ENCODE results near the gene RNF181. TPM values are rescaled to one million over a fixed set of nuclear protein-coding genes. Genes with fewer than 3 reads are reported as not detected.

RNF181 gene
- polyA plus RNA-seq, 1 donor (not counting 4 experiments of a cell fraction or from before 2014, with no cell fraction given): 264 TPM

- Histone ChIP-seq H3K36me3 (ENCODE audit: control insufficient read depth in 2 of 2, extremely low read depth in 1 of 2, insufficient read depth in 2 of 2, low read length in 2 of 2) (peaks cover 15 to 24% of the 10 kb centered on the region in 2 experiments), H3K79me2 (ENCODE audit: control insufficient read depth, insufficient read depth, low read length) (peaks cover 20% of the 10 kb centered on the region), H3K4me1 (ENCODE audit: control insufficient read depth, extremely low read depth, insufficient read depth, low read length) (peaks cover 23% of the 10 kb centered on the region), H4K20me1 (ENCODE audit: control insufficient read depth, extremely low read depth, insufficient read depth, low read length) (no peaks in the 10 kb centered on the region), H3K4me2 (ENCODE audit: control insufficient read depth, extremely low read depth, insufficient read depth, low read depth, low read length) (peak overlapping the region; percentile 99), H3K27ac (ENCODE audit: control insufficient read depth, insufficient read depth, low read length) (peak overlapping the region; percentile 64), H3K9me1 (ENCODE audit: control insufficient read depth, extremely low read depth, insufficient read depth, low read length) (no peaks in the 10 kb centered on the region), H3K9me3 (ENCODE audit: control insufficient read depth, low read depth, low read length) (no peaks in the 10 kb centered on the region), H3K27me3 (ENCODE audit: control insufficient read depth, extremely low read depth, insufficient read depth, low read length) (no peaks in the 10 kb centered on the region), H2AFZ (ENCODE audit: control insufficient read depth, low read length) (no peak overlapping the region), H3K9ac (ENCODE audit: control insufficient read depth, extremely low read depth, insufficient read depth, low read length) (peak overlapping the region; percentile 74), H3K4me3 (ENCODE audit: control insufficient read depth in 2 of 3, extremely low read depth in 1 of 3, insufficient read depth in 2 of 3, low read depth in 1 of 3, low read length in 3 of 3) (peak overlapping the region; percentile 74 to 94 (median 94))
- TF ChIP-seq EZH2 (IDR thresholded peaks at IDR 0.05; ENCODE audit: low read length) (no peak), CTCF (optimal IDR thresholded peaks at IDR 0.05 in 1 of 3, IDR thresholded peaks at IDR 0.05 in 1 of 3, conservative IDR thresholded peaks at IDR 0.05 in 1 of 3; ENCODE audit: extremely low read depth in 1 of 3, insufficient read depth in 2 of 3, low read length in 3 of 3) (no peak)
- DNase-seq (ENCODE audit: low read depth, low spot score) (no peak), FAIRE-seq (no peak)
- dilution Hi-C loops (cut with MboI; ENCODE audit: extremely low pct_ligation_motif_present, low sequenced_read_pairs): no loop called here
Observed at GRCh38 chr2:85579266-85579935, 16.1 kb upstream of the RNF181 start.

GRCh38 chr2:85580206-85580605, 15.3 kb upstream of the RNF181 start:
- Histone ChIP-seq H3K9me1 (ENCODE audit: control insufficient read depth, extremely low read depth, insufficient read depth, low read length) (no peaks in the 10 kb centered on the region), H3K79me2 (ENCODE audit: control insufficient read depth, insufficient read depth, low read length) (peaks cover 20% of the 10 kb centered on the region), H3K36me3 (ENCODE audit: control insufficient read depth in 2 of 2, extremely low read depth in 1 of 2, insufficient read depth in 2 of 2, low read length in 2 of 2) (peaks cover 15 to 24% of the 10 kb centered on the region in 2 experiments), H4K20me1 (ENCODE audit: control insufficient read depth, extremely low read depth, insufficient read depth, low read length) (no peaks in the 10 kb centered on the region), H3K9me3 (ENCODE audit: control insufficient read depth, low read depth, low read length) (no peaks in the 10 kb centered on the region), H3K4me1 (ENCODE audit: control insufficient read depth, extremely low read depth, insufficient read depth, low read length) (peaks cover 31% of the 10 kb centered on the region), H3K27ac (ENCODE audit: control insufficient read depth, insufficient read depth, low read length) (no peak overlapping the region), H3K4me2 (ENCODE audit: control insufficient read depth, extremely low read depth, insufficient read depth, low read depth, low read length) (no peak overlapping the region), H3K27me3 (ENCODE audit: control insufficient read depth, extremely low read depth, insufficient read depth, low read length) (no peaks in the 10 kb centered on the region), H3K9ac (ENCODE audit: control insufficient read depth, extremely low read depth, insufficient read depth, low read length) (no peak overlapping the region), H2AFZ (ENCODE audit: control insufficient read depth, low read length) (no peak overlapping the region), H3K4me3 (ENCODE audit: control insufficient read depth in 2 of 3, extremely low read depth in 1 of 3, insufficient read depth in 2 of 3, low read depth in 1 of 3, low read length in 3 of 3) (no peak overlapping the region)
- DNase-seq (ENCODE audit: low read depth, low spot score): no peak
- no peak for TF ChIP-seq EZH2 (IDR thresholded peaks at IDR 0.05; ENCODE audit: low read length)
- TF ChIP-seq CTCF (optimal IDR thresholded peaks at IDR 0.05 in 1 of 3, IDR thresholded peaks at IDR 0.05 in 1 of 3, conservative IDR thresholded peaks at IDR 0.05 in 1 of 3; ENCODE audit: extremely low read depth in 1 of 3, insufficient read depth in 2 of 3, low read length in 3 of 3): no peak
- FAIRE-seq: no peak
- dilution Hi-C loops (cut with MboI; ENCODE audit: extremely low pct_ligation_motif_present, low sequenced_read_pairs): no loop called here
